Activated CD4-positive, alpha-beta T cell treated with anti-CD3 and anti-CD28 coated beads, Interleukin-2, amount 10 ng/mL, durations not matched to agents 7 days and 5 days (primary cell): ENCODE measurements around the gene DHODH. TPM values are rescaled to one million over a fixed set of nuclear protein-coding genes. Genes with fewer than 3 reads are reported as not detected.
A peak's percentile ranks its signal among the peaks of the same experiment; 100 is the strongest.
"Not testable (repeated sequence)": the region's sequence is repeated elsewhere in the genome, so short reads cannot be mapped to it uniquely, and the experiment has no call there.

Experiments used
- CTCF ChIA-PET: fragments of 350-600 bp; sonication (Branson Sonifier 250); formaldehyde crosslinking; loops from one replicate; lab custom pipeline; 2021; ENCODE audit warnings: antibody characterized with exemption; lab: Charles Lee
- POLR2A ChIA-PET: fragments of 350-600 bp; sonication (Branson Sonifier 250); formaldehyde crosslinking; loops from one replicate; lab custom pipeline; 2021; ENCODE audit warnings: antibody characterized with exemption; lab: Charles Lee
- DNase-seq: peaks from one replicate; pipeline ENCODE4 v3.0.0-alpha.2; 2020
- H3K27ac Mint-ChIP-seq: one replicate; pipeline ENCODE4 v1.8.0; 2021; ENCODE audit warnings: mild to moderate bottlenecking, moderate library complexity, mixed read lengths
- H3K27me3 Mint-ChIP-seq: one replicate; pipeline ENCODE4 v1.8.0; 2021; ENCODE audit warnings: mixed read lengths
- H3K36me3 Mint-ChIP-seq: one replicate; pipeline ENCODE4 v1.8.0; 2021; ENCODE audit warnings: low read depth, mixed read lengths
- H3K4me1 Mint-ChIP-seq: one replicate; pipeline ENCODE4 v1.8.0; 2021; ENCODE audit warnings: mixed read lengths
- H3K4me3 Mint-ChIP-seq: one replicate; pipeline ENCODE4 v1.8.0; 2021; ENCODE audit warnings: mild to moderate bottlenecking, moderate library complexity, mixed read lengths
- H3K9me3 Mint-ChIP-seq: one replicate; pipeline ENCODE4 v1.8.0; 2021; ENCODE audit warnings: mixed read lengths
- total RNA-seq, 2 experiments: library from RNA; stranded (reverse); gene quantifications; one replicate each; pipeline ENCODE4 v1.2.3, GENCODE V29; 2021

The DHODH gene
- total RNA-seq, 2 experiments from 2014 or later = 10.9 to 11.8 TPM

GRCh38 chr16:71986131-71986530 lies 22.4 kb upstream of the DHODH start:
- Mint-ChIP-seq H3K27ac (no peak overlapping the region), H3K4me3 (no peak overlapping the region), H3K9me3 (no peaks in the 10 kb centered on the region), H3K36me3 (no peaks in the 10 kb centered on the region), H3K4me1 (no peaks in the 10 kb centered on the region), H3K27me3 (peaks cover 14% of the 10 kb centered on the region)
- CTCF ChIA-PET = no interaction called here
- POLR2A ChIA-PET = no interaction called here
- DNase-seq = no peak

GRCh38 chr16:71995038-71995437 lies 13.5 kb upstream of the DHODH start:
- H3K27me3 Mint-ChIP-seq = peaks cover 11% of the 10 kb centered on the region
- DNase-seq = no peak
- H3K36me3 Mint-ChIP-seq = no peaks in the 10 kb centered on the region
- no peak overlapping the region for H3K27ac Mint-ChIP-seq
- POLR2A ChIA-PET = no interaction called here
- H3K4me3 Mint-ChIP-seq = no peak overlapping the region
- CTCF ChIA-PET = no interaction called here
- H3K4me1 Mint-ChIP-seq = peaks cover 8% of the 10 kb centered on the region
- no peaks in the 10 kb centered on the region for H3K9me3 Mint-ChIP-seq

- H3K27me3 Mint-ChIP-seq = not testable (repeated sequence)
Observed at GRCh38 chr16:71997578-71997977, 11.0 kb upstream of the DHODH start.

GRCh38 chr16:72001180-72001874 lies 7.2 kb upstream of the DHODH start:
- ChIA-PET POLR2A (no interaction called here), CTCF (interaction anchor here (0.5 kb wide), 1 partner anchor 88 kb away, joined by 4 read pairs; no protein-coding TSS in a partner anchor)
- H3K27me3 Mint-ChIP-seq = no peaks in the 10 kb centered on the region
- no peak overlapping the region for H3K4me3 Mint-ChIP-seq
- peaks cover 9% of the 10 kb centered on the region for H3K4me1 Mint-ChIP-seq
- no peaks in the 10 kb centered on the region for H3K36me3 Mint-ChIP-seq
- no peak overlapping the region for H3K27ac Mint-ChIP-seq
- DNase-seq = no peak
- no peaks in the 10 kb centered on the region for H3K9me3 Mint-ChIP-seq

More at GRCh38 chr16:71997578-71997977, 11.0 kb upstream of the DHODH start:
- DNase-seq, H3K4me3 Mint-ChIP-seq, H3K9me3 Mint-ChIP-seq, POLR2A ChIA-PET, H3K27ac Mint-ChIP-seq, H3K4me1 Mint-ChIP-seq, CTCF ChIA-PET, H3K36me3 Mint-ChIP-seq: not testable (repeated sequence)

GRCh38 chr16:72002619-72003018 lies 5.9 kb upstream of the DHODH start:
- Mint-ChIP-seq H3K4me3 (no peak overlapping the region), H3K36me3 (no peaks in the 10 kb centered on the region), H3K9me3 (no peaks in the 10 kb centered on the region), H3K27ac (no peak overlapping the region), H3K27me3 (no peaks in the 10 kb centered on the region), H3K4me1 (peaks cover 14% of the 10 kb centered on the region)
- ChIA-PET POLR2A (no interaction called here), CTCF (no interaction called here)
- no peak for DNase-seq

GRCh38 chr16:72008065-72008423 lies 500 bp upstream of the DHODH start:
- CTCF ChIA-PET, POLR2A ChIA-PET, H3K36me3 Mint-ChIP-seq, H3K27me3 Mint-ChIP-seq, H3K9me3 Mint-ChIP-seq, DNase-seq: not testable (repeated sequence)
- Mint-ChIP-seq H3K4me3 (peak overlapping the region; percentile 89), H3K4me1 (peaks cover 20% of the 10 kb centered on the region), H3K27ac (peak overlapping the region; percentile 93)

GRCh38 chr16:72009779-72010178 lies 1.2 kb downstream of the DHODH start:
- DNase-seq = no peak
- H3K4me1 Mint-ChIP-seq = peaks cover 22% of the 10 kb centered on the region
- peaks cover 6% of the 10 kb centered on the region for H3K36me3 Mint-ChIP-seq
- no peaks in the 10 kb centered on the region for H3K9me3 Mint-ChIP-seq
- peak overlapping the region; percentile 47 for H3K27ac Mint-ChIP-seq
- peak overlapping the region; percentile 63 for H3K4me3 Mint-ChIP-seq
- no peaks in the 10 kb centered on the region for H3K27me3 Mint-ChIP-seq
- POLR2A ChIA-PET = no interaction called here
- CTCF ChIA-PET = no interaction called here

GRCh38 chr16:72012607-72013006 lies 4.1 kb downstream of the DHODH start:
- no peak for DNase-seq
- CTCF ChIA-PET = interaction anchor here (2.0 kb wide), 1 partner anchor 113 kb away, joined by 4 read pairs; no protein-coding TSS in a partner anchor
- no peaks in the 10 kb centered on the region for H3K27me3 Mint-ChIP-seq
- no peaks in the 10 kb centered on the region for H3K9me3 Mint-ChIP-seq
- peaks cover 17% of the 10 kb centered on the region for H3K4me1 Mint-ChIP-seq
- POLR2A ChIA-PET = no interaction called here
- H3K36me3 Mint-ChIP-seq = peaks cover 6% of the 10 kb centered on the region
- H3K27ac Mint-ChIP-seq = no peak overlapping the region
- no peak overlapping the region for H3K4me3 Mint-ChIP-seq

- CTCF ChIA-PET = interaction anchor here (2.0 kb wide), 1 partner anchor 112 kb away, joined by 4 read pairs; no protein-coding TSS in a partner anchor
- Mint-ChIP-seq H3K4me1 (peaks cover 16% of the 10 kb centered on the region), H3K36me3 (peaks cover 9% of the 10 kb centered on the region), H3K27me3 (no peaks in the 10 kb centered on the region), H3K9me3 (no peaks in the 10 kb centered on the region), H3K27ac (no peak overlapping the region), H3K4me3 (no peak overlapping the region)
- DNase-seq = no peak
- POLR2A ChIA-PET = no interaction called here
Observed at GRCh38 chr16:72013389-72013788, 4.8 kb downstream of the DHODH start.

- CTCF ChIA-PET = interaction anchor here (2.0 kb wide), 1 partner anchor 111 kb away, joined by 4 read pairs; no protein-coding TSS in a partner anchor
- DNase-seq = no peak
- POLR2A ChIA-PET = no interaction called here
- H3K27ac Mint-ChIP-seq = no peak overlapping the region
- H3K4me3 Mint-ChIP-seq = no peak overlapping the region
- peaks cover 13% of the 10 kb centered on the region for H3K4me1 Mint-ChIP-seq
- no peaks in the 10 kb centered on the region for H3K9me3 Mint-ChIP-seq
- H3K36me3 Mint-ChIP-seq = peaks cover 8% of the 10 kb centered on the region
- no peaks in the 10 kb centered on the region for H3K27me3 Mint-ChIP-seq
Observed at GRCh38 chr16:72013888-72014581, 5.5 kb downstream of the DHODH start.

GRCh38 chr16:72014675-72015074 lies 6.1 kb downstream of the DHODH start:
- no peaks in the 10 kb centered on the region for H3K9me3 Mint-ChIP-seq
- CTCF ChIA-PET = no interaction called here

GRCh38 chr16:72015124-72015523 lies 6.6 kb downstream of the DHODH start:
- H3K27ac Mint-ChIP-seq = no peak overlapping the region
- H3K4me1 Mint-ChIP-seq = peaks cover 8% of the 10 kb centered on the region
- no peaks in the 10 kb centered on the region for H3K9me3 Mint-ChIP-seq
- H3K27me3 Mint-ChIP-seq = no peaks in the 10 kb centered on the region
- no peak overlapping the region for H3K4me3 Mint-ChIP-seq
- ChIA-PET CTCF (no interaction called here), POLR2A (no interaction called here)
- H3K36me3 Mint-ChIP-seq = peaks cover 6% of the 10 kb centered on the region
- DNase-seq = no peak

More at GRCh38 chr16:72014675-72015074, 6.1 kb downstream of the DHODH start:
- peaks cover 8% of the 10 kb centered on the region for H3K36me3 Mint-ChIP-seq
- H3K27ac Mint-ChIP-seq = no peak overlapping the region
- POLR2A ChIA-PET = no interaction called here
- no peak overlapping the region for H3K4me3 Mint-ChIP-seq
- H3K4me1 Mint-ChIP-seq = peaks cover 12% of the 10 kb centered on the region
- DNase-seq = no peak
- H3K27me3 Mint-ChIP-seq = no peaks in the 10 kb centered on the region

- ChIA-PET CTCF (interaction anchor here (0.6 kb wide), 1 partner anchor 864 kb away, joined by 4 read pairs; no protein-coding TSS in a partner anchor), POLR2A (no interaction called here)
- no peak overlapping the region for H3K27ac Mint-ChIP-seq
- H3K9me3 Mint-ChIP-seq = no peaks in the 10 kb centered on the region
- H3K4me3 Mint-ChIP-seq = no peak overlapping the region
- no peaks in the 10 kb centered on the region for H3K4me1 Mint-ChIP-seq
- no peak for DNase-seq
- H3K36me3 Mint-ChIP-seq = peaks cover 6% of the 10 kb centered on the region
- no peaks in the 10 kb centered on the region for H3K27me3 Mint-ChIP-seq
Observed at GRCh38 chr16:72018470-72018869, 9.9 kb downstream of the DHODH start.
